Testis (tissue), 2 donors: ENCODE data around the gene DPF1.

Experiments used
- POLR2A ChIP-seq: fragments of 450-650 bp; IDR thresholded peaks from one replicate; pipeline ENCODE4 v1.6.1; 2017; ENCODE audit warnings: antibody characterized with exemption, mild to moderate bottlenecking, moderate library complexity
- TF ChIP-seq, protein P1 (sequence below), 3 experiments: fragments of 450-650 bp in 2 of 3; fragments of 200-600 bp in 1 of 3; sonication (generic) in 1 of 3; IDR thresholded peaks; one replicate each; pipeline ENCODE4 v1.5.1; 2016 to 2019; ENCODE audit warnings: antibody characterized with exemption in 3 of 3, mild to moderate bottlenecking in 2 of 3, moderate library complexity in 1 of 3

- TF ChIP-seq, protein P1, sequence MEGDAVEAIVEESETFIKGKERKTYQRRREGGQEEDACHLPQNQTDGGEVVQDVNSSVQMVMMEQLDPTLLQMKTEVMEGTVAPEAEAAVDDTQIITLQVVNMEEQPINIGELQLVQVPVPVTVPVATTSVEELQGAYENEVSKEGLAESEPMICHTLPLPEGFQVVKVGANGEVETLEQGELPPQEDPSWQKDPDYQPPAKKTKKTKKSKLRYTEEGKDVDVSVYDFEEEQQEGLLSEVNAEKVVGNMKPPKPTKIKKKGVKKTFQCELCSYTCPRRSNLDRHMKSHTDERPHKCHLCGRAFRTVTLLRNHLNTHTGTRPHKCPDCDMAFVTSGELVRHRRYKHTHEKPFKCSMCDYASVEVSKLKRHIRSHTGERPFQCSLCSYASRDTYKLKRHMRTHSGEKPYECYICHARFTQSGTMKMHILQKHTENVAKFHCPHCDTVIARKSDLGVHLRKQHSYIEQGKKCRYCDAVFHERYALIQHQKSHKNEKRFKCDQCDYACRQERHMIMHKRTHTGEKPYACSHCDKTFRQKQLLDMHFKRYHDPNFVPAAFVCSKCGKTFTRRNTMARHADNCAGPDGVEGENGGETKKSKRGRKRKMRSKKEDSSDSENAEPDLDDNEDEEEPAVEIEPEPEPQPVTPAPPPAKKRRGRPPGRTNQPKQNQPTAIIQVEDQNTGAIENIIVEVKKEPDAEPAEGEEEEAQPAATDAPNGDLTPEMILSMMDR (IDR thresholded peaks at IDR 0.05), result no peak
- no peak for TF ChIP-seq POLR2A
These were observed 7.9 kb upstream of the DPF1 start for GRCh38 chr19:38231918-38232317.
